ENCODE data around the gene TAX1BP3. TPM values are rescaled to one million over a fixed set of nuclear protein-coding genes. Genes with fewer than 3 reads are reported as not detected.

The TAX1BP3 gene
- total RNA-seq, 2 donors from 2014 or later, result 212 to 227 TPM

GRCh38 chr17:3678821-3679530 is 10.6 kb upstream of the TAX1BP3 start:
- H3K4me1 ChIP-seq, result no peaks in the 10 kb centered on the region
- no peak for DNase-seq (ENCODE audit: low spot score)

DNA sequence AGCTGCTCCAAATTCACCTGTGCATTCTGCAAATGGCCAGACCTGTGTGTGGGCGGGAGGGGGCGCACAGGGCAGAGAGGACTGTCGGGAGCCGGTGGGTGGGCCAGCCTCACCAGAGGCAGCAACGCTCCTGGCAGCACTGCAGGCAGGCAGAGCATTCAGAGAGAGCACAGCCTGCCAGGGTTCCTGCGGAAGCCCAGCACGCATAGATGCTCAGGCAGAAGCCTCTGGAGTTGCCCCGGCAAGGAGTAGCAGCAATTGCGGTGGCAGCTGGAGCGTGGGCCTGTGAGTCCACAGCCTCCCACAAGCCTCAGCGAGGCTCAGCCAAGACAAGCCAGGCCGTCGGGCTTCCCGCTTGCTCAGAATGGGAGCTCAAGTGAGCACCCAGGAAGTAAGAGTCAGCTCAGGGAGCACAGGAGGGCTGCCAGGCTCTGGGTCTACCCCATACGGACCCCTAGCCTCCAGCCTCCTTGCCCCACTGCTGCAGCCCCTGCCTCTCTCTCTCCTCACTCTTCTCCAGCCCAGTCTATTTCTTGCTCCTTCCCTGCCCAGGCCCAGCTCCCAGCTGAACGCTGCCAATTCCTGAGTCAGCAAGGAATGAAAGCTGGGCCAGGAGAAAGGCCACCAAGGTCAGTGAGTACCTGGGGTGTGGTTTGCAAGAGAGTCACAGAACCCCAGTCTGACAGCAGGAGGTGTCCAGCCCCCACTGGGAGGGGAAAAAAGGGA is 9.9 kb upstream of the TAX1BP3 start:
- TF ChIP-seq, protein P1, sequence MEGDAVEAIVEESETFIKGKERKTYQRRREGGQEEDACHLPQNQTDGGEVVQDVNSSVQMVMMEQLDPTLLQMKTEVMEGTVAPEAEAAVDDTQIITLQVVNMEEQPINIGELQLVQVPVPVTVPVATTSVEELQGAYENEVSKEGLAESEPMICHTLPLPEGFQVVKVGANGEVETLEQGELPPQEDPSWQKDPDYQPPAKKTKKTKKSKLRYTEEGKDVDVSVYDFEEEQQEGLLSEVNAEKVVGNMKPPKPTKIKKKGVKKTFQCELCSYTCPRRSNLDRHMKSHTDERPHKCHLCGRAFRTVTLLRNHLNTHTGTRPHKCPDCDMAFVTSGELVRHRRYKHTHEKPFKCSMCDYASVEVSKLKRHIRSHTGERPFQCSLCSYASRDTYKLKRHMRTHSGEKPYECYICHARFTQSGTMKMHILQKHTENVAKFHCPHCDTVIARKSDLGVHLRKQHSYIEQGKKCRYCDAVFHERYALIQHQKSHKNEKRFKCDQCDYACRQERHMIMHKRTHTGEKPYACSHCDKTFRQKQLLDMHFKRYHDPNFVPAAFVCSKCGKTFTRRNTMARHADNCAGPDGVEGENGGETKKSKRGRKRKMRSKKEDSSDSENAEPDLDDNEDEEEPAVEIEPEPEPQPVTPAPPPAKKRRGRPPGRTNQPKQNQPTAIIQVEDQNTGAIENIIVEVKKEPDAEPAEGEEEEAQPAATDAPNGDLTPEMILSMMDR (IDR thresholded peaks at IDR 0.05), result no peak
- H3K27me3 ChIP-seq, result no peaks in the 10 kb centered on the region
- H3K4me3 ChIP-seq, result no peak overlapping the region
- H3K27ac ChIP-seq, result no peak overlapping the region
- H3K9me3 ChIP-seq, result no peaks in the 10 kb centered on the region
- no peaks in the 10 kb centered on the region for H3K4me1 ChIP-seq
- DNase-seq (ENCODE audit: low spot score), result no peak
- H3K36me3 ChIP-seq, result no peaks in the 10 kb centered on the region

More at GRCh38 chr17:3678821-3679530, 10.6 kb upstream of the TAX1BP3 start:
- Histone ChIP-seq H3K9me3 (no peaks in the 10 kb centered on the region), H3K4me3 (no peak overlapping the region), H3K36me3 (no peaks in the 10 kb centered on the region), H3K27ac (no peak overlapping the region), H3K27me3 (no peaks in the 10 kb centered on the region)
- TF ChIP-seq, protein P1 (IDR thresholded peaks at IDR 0.05), result no peak

GRCh38 chr17:3675886-3676285 is 7.5 kb upstream of the TAX1BP3 start:
- no peaks in the 10 kb centered on the region for H3K27me3 ChIP-seq
- no peaks in the 10 kb centered on the region for H3K4me1 ChIP-seq
- H3K9me3 ChIP-seq, result no peaks in the 10 kb centered on the region
- H3K4me3 ChIP-seq, result no peak overlapping the region
- H3K36me3 ChIP-seq, result no peaks in the 10 kb centered on the region
- DNase-seq (ENCODE audit: low spot score), result no peak
- H3K27ac ChIP-seq, result no peak overlapping the region
- TF ChIP-seq, protein P1 (IDR thresholded peaks at IDR 0.05), result no peak

DNA sequence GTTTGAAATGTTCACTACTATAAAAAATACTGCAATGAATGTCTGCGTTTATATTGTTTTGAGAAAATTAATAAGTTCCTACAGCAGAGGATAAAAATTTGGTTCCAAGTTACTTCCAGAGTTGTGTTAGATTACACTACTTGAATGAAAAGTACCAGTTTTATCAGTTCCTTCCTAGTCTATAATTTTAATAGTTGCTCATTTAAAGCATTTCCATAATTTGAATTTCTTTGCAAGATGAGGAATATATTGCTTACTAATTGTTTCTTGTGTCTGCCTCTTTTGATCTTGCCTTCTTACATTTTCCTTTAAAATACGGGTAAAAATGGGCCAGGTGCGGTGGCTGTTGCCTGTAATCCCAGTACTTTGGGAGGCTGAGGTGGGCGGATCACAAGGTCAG is 4.2 kb upstream of the TAX1BP3 start:
- Histone ChIP-seq H3K9me3 (no peaks in the 10 kb centered on the region), H3K27ac (no peak overlapping the region), H3K4me1 (peaks cover 0 to 15% of the 10 kb centered on the region in 2 donors), H3K36me3 (no peaks in the 10 kb centered on the region), H3K4me3 (no peak overlapping the region), H3K27me3 (no peaks in the 10 kb centered on the region)
- no peak for DNase-seq (ENCODE audit: low spot score)
- TF ChIP-seq, protein P1 (IDR thresholded peaks at IDR 0.05), result no peak

DNA sequence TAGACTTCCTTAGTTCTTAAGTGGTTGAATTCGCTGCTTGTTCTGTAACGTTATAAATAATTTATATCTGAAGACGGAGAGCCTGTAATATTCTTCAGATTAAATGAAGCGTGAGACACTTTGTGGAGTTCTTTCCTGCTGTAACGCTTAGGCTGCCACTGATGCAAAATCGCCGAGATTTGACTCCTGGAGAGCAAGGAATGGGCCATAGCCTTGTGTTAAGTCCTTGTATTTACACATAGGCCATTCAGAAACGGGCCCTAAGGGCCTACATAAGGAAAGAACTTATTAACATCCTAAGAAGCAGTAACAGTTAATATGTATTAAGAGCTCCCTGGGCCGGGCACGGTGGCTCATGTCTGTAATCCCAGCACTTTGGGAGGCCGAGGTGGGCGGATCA is 1.2 kb upstream of the TAX1BP3 start:
- Histone ChIP-seq H3K27ac (peak overlapping the region in 1 of 2 donors; percentile 99), H3K27me3 (no peaks in the 10 kb centered on the region), H3K36me3 (peaks cover 4% of the 10 kb centered on the region), H3K4me3 (peak overlapping the region; percentile 75 to 84), H3K4me1 (peaks cover 0 to 42% of the 10 kb centered on the region in 2 donors), H3K9me3 (no peaks in the 10 kb centered on the region)
- DNase-seq (ENCODE audit: low spot score), result no peak
- TF ChIP-seq, protein P1 (IDR thresholded peaks at IDR 0.05), result no peak
